DMS 273 (cell line): ENCODE data around the gene R3HCC1L.
A peak's percentile ranks its signal among the peaks of the same experiment; 100 is the strongest.

Experiments
- DNase-seq: peaks from one replicate; lab custom pipeline; 2025; ENCODE audit not compliant: unreplicated experiment; lab: John Stamatoyannopoulos, UW

The R3HCC1L gene

GRCh38 chr10:98272245-98272644 is 137.8 kb downstream of the R3HCC1L start:
- no peak for DNase-seq

- DNase-seq: no peak
Observed at GRCh38 chr10:98272656-98273055, 138.2 kb downstream of the R3HCC1L start.

- DNase-seq: no peak
Observed at GRCh38 chr10:98273057-98273850, 138.8 kb downstream of the R3HCC1L start.

GRCh38 chr10:98274562-98274961 is 140.1 kb downstream of the R3HCC1L start:
- no peak for DNase-seq

GRCh38 chr10:98276311-98276710 is 141.9 kb downstream of the R3HCC1L start:
- no peak for DNase-seq

- no peak for DNase-seq
Observed at GRCh38 chr10:98285416-98285815, 151.0 kb downstream of the R3HCC1L start.

GRCh38 chr10:98286419-98286818 is 152.0 kb downstream of the R3HCC1L start:
- no peak for DNase-seq

GRCh38 chr10:98287321-98287720 is 152.9 kb downstream of the R3HCC1L start:
- no peak for DNase-seq

GRCh38 chr10:98289802-98290209 is 155.3 kb downstream of the R3HCC1L start:
- DNase-seq: no peak

- no peak for DNase-seq
Observed at GRCh38 chr10:98292971-98293370, 158.5 kb downstream of the R3HCC1L start.

GRCh38 chr10:98293550-98294269 is 159.3 kb downstream of the R3HCC1L start:
- DNase-seq: peak; percentile 40

GRCh38 chr10:98294270-98294627 is 159.8 kb downstream of the R3HCC1L start:
- no peak for DNase-seq
